HG03196 (cell line): ENCODE data around the gene PIH1D1.
"Not testable (repeated sequence)": the region's sequence is repeated elsewhere in the genome, so short reads cannot be mapped to it uniquely, and the experiment has no call there.

Source experiments
- ATAC-seq: cut with Tn5 transposase; IDR thresholded peaks from one replicate; pipeline ENCODE4 v1.9.1; 2021; ENCODE audit not compliant: unreplicated experiment

PIH1D1 gene

DNA sequence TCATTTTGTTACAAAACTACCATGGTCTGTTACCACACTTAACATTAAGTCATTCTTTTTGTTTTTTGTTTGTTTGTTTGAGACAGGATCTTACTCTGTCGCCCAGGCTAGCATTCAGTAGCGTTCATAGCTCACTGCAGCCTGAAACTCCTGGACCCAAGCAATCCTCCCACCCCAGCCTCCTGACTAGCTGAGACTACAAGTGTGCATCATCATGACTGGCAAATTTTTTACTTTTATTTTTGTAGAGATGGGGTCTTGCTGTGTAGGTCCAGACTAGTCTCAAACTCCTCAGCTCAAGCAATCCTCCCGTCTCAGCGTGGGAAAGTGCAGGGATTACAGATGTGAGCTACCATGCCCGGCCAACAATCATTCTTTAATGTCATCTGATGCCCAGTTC lies 4.7 kb upstream of the PIH1D1 start:
- ATAC-seq, result no peak

- no peak for ATAC-seq
Measured at GRCh38 chr19:49455773-49456172, 4.2 kb upstream of the PIH1D1 start.

DNA sequence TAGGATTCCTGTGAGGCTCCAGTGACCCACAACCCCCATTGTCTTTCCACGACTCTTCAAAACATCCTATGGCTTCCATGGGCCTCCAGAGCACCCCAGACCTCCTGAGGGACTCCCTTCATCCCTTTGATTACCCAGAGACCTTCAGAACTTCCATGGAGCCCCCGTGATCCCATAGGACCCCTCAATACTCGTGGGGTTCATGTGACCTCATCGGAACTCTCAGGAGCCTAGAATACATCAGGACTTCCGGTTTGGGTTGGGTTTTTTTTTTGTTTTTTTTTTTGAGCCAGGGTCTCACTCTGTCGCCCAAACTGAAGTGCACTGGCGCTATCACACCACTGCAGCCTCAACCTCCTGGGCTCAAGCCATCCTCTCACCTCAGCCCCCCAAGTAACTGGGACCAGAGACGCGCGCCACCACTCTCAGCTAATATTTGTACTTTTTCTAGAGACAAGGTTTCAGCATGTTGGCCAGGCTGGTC lies 2.2 kb upstream of the PIH1D1 start:
- no peak for ATAC-seq

- ATAC-seq, result peak; percentile 85
Measured at GRCh38 chr19:49453013-49453756, 1.6 kb upstream of the PIH1D1 start, which contains the start of gene ALDH16A1. Gene ALDH16A1 (plus strand): TSS chr19:49453225. CDS start chr19:49453332, 107 bp downstream.

GRCh38 chr19:49450405-49450804 lies 1.2 kb downstream of the PIH1D1 start:
- ATAC-seq, result no peak

DNA sequence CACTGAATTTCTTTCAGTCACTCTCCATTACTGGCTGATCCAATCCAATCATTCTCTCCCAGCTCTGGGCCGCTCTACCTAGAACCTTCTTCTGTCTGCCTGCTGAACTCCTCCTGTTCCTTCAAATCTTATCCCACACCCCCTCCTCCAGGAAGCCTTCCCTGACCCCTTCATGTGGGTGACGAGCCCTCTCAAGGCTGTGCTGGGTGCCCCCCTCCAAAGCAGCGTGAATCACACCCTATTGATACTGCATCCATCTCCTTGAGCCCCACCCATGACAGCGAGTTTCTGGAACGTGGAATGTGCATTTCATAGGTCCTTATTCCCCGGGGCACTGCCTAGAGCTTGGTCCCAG lies 3.2 kb downstream of the PIH1D1 start:
- no peak for ATAC-seq

GRCh38 chr19:49447485-49448431 lies 3.9 kb downstream of the PIH1D1 start:
- no peak for ATAC-seq

DNA sequence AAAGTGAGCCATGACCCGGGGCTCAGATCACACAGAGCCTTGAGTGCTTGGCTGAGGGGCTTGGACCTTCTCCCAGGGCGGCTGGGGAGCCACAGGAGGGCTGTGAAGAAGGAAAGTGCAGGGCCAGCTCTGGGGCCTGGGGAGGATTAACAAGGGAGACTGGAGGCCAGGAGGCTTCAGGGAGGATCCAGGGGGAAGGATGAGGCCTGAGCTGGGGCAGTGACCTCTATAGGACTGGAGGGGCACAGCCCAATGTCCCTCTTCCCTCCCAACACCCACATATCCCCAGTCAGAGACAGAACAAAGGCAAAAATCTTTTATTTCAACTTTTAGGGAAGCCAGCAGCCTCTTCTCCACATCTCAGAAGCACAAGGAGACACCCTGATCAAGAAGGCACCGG lies 5.6 kb downstream of the PIH1D1 start:
- no peak for ATAC-seq

- ATAC-seq, result not testable (repeated sequence)
Measured at GRCh38 chr19:49444100-49444700, 7.4 kb downstream of the PIH1D1 start.

GRCh38 chr19:49443366-49444099 lies 8.1 kb downstream of the PIH1D1 start:
- ATAC-seq, result peak; percentile 76

DNA sequence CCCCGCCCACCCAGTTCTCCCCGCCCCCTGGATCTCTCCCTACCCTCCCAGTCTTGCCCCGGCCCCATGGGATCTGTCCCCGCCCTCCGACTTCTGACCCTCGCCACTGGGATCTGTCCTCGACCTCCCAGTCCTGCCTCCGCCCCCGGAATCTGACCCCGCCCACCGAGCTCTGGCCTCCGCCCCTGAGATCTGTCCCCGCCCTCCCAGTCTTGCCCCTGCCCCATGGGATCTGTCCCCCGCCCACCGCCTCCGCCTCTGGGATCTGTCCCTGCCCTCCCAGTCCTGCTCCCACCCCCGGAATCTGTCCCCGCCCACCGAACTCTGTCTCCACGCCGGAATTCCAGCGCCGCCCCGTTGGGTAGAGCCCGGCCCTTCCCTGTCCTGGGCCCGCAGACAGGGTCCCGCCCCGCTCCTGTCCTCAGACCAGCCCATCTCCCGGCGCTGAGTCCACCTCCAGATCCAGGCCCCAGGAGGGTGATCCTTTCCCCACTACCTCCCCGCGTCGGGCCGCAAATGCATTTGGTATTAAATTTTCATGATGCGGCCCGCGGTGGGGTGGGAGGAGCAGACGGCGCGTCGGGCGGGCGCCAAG lies 8.7 kb downstream of the PIH1D1 start:
- ATAC-seq, result peak; percentile 17

- no peak for ATAC-seq
Measured at GRCh38 chr19:49442354-49442753, 9.3 kb downstream of the PIH1D1 start.

DNA sequence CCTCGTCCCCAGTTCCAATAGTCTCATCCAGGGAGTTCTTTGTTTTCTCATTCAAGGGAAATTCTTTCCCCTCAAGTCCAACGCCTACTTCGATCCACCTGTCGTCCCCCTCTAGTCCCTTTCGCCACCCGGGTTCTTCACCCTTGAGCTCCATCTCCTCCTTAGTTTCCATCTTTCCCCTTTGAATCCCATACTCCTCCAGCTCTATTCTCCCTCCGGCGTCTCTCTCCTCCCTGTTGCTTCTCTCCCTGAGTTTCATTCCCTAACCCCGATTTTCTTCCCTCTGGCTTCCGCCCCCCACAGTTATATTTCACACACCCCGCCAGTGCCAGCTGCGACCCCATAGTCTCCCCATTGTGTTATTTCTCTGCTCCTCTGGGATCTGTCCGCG lies 9.7 kb downstream of the PIH1D1 start:
- no peak for ATAC-seq

- ATAC-seq, result no peak
Measured at GRCh38 chr19:49441210-49441959, 10.2 kb downstream of the PIH1D1 start, which contains the start of gene SLC17A7. Gene SLC17A7 (minus strand): TSS chr19:49441527. CDS start chr19:49441379, 148 bp downstream.

- ATAC-seq, result no peak
Measured at GRCh38 chr19:49440439-49441209, 11.0 kb downstream of the PIH1D1 start.

GRCh38 chr19:49439836-49440235 lies 11.8 kb downstream of the PIH1D1 start:
- ATAC-seq, result no peak

DNA sequence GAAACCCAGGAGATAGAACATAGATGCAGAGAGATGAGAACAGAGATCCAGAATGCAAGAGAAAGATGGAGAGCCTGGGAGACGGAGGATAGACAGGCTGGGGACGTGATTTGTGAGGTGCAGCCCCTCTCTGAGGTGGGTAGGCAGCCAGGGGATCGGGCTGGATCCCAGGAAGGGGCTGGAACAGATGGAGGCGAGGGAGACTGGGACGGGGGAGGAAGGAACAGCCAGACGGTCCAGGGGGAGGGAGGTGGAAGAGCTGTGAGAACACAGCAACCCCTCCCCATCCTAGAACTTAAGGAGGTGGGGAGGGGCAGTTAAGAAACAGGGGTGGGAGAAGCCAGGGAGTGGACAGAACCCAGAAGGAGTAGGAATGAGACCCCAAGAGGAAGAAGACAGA lies 13.4 kb downstream of the PIH1D1 start:
- no peak for ATAC-seq

DNA sequence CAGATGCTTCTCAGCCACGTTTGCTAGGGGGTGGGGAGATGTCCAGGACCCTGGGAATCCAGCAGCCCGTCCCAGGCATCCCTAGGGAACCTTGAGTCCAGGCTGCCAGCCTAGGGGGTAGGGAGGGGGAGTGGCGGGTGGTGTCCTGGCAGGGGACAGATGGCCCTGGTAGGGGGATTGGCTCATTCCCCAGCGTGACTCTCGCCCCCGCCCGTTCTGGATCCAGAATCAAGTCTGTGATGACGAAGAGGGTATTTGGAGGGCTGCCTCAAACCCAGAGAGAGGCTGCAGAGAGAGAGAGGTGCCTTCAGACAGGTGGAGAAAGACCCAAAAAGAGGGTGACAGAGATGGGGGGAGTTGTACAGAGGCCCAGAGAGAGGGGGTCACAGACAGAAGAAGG lies 14.4 kb downstream of the PIH1D1 start:
- no peak for ATAC-seq
